Measurements from ENCODE around the gene BRD7.

GRCh38 chr16:50297301-50298074, 71.3 kb downstream of the BRD7 start:
- TF ChIP-seq CTCF (IDR thresholded peaks at IDR 0.05) (no peak), POLR2AphosphoS5 (IDR thresholded peaks at IDR 0.05) (no peak)

Measured in transverse colon (tissue), 4 donors.